Stomach (tissue), 9 donors: Measurements from ENCODE around the gene RPL28. TPM values are rescaled to one million over a fixed set of nuclear protein-coding genes. Genes with fewer than 3 reads are reported as not detected.
A peak's percentile ranks its signal among the peaks of the same experiment; 100 is the strongest.

ENCODE experiments used
- DNase-seq, 2 donors: peaks; one replicate each; pipeline versions ENCODE4 v3.0.0 to v3.0.0-alpha.2; 2013 to 2019
- H3K27ac ChIP-seq, 5 donors: fragments of 200-600 bp in 4 of 5; sonication (generic) in 4 of 5; one replicate each; pipeline ENCODE4 v1.5.1; 2013 to 2019; ENCODE audit warnings: mild to moderate bottlenecking in 1 of 5, moderate library complexity in 1 of 5
- H3K27me3 ChIP-seq, 3 donors: fragments of 200-600 bp; sonication (generic); one replicate each; pipeline ENCODE4 v1.5.1; 2017 to 2019; ENCODE audit warnings: mixed run types in 1 of 3
- H3K36me3 ChIP-seq, 4 donors: fragments of 200-600 bp; sonication (generic); 1 replicate in 3 of 4; 2 replicates in 1 of 4; pipeline ENCODE4 v1.5.1; 2016 to 2019
- H3K4me1 ChIP-seq, 4 donors: fragments of 200-600 bp; sonication (generic); one replicate each; pipeline ENCODE4 v1.5.1; 2016 to 2019
- H3K4me3 ChIP-seq, 4 donors: fragments of 200-600 bp; sonication (generic) in 3 of 4; one replicate each; pipeline ENCODE4 v1.5.1; 2016 to 2019; ENCODE audit warnings: mild to moderate bottlenecking in 1 of 4
- H3K9me3 ChIP-seq, 4 donors: fragments of 200-600 bp; sonication (generic); one replicate each; pipeline ENCODE4 v1.5.1; 2016 to 2019
- EP300 ChIP-seq: sonication (generic); formaldehyde crosslinking; IDR thresholded peaks from one replicate; pipeline ENCODE4 v1.6.1; 2017; ENCODE audit warnings: antibody characterized with exemption
- POLR2A ChIP-seq, 4 donors: fragments of 450-650 bp; IDR thresholded peaks; one replicate each; pipeline ENCODE4 v1.6.1; 2016; ENCODE audit warnings: antibody characterized with exemption in 4 of 4, control low read depth in 2 of 4, mild to moderate bottlenecking in 1 of 4, moderate library complexity in 1 of 4
- POLR2AphosphoS5 ChIP-seq, 3 donors: sonication (generic); formaldehyde crosslinking; IDR thresholded peaks; one replicate each; pipeline ENCODE4 v1.6.1; 2016; ENCODE audit warnings: antibody characterized with exemption in 3 of 3
- WGBS, 5 donors: extraction: QIAGEN DNeasy Blood & Tissue Kit in 3 of 5; methylation state at CpG; one replicate each; pipeline versions ENCODE4 v1.1.5 to v1.1.7; 2013 to 2018; 5-methylcytosine and 5-hydroxymethylcytosine counted together
- intact Hi-C: fragments of 100-400 bp; cut with DNase I; formaldehyde crosslinking; loops from one replicate; pipeline ENCODE4 v1.15.1; 2023; ENCODE audit warnings: low total_unique reads
- polyA plus RNA-seq, 3 donors: library from polyadenylated mRNA; stranded (reverse); fragments of 200-250 nt; gene quantifications; one replicate each; pipeline ENCODE4 v1.2.3, GENCODE V29; 2013
- total RNA-seq, 5 donors: library from RNA; depleted of rRNA; stranded (reverse); fragments of >200 nt; gene quantifications; one replicate each; pipeline versions ENCODE4 v1.1.0 to v1.2.3, GENCODE V29; 2014 to 2016
- TF ChIP-seq, protein P1 (sequence below), 7 experiments: fragments of 450-650 bp in 4 of 7; fragments of 200-600 bp in 3 of 7; sonication (generic) in 3 of 7; IDR thresholded peaks; one replicate each; pipeline ENCODE4 v1.5.1; 2016 to 2019; ENCODE audit warnings: antibody characterized with exemption in 7 of 7, control low read depth in 2 of 7, mild to moderate bottlenecking in 1 of 7
- donor health status: healthy with polysubstance abuse.
- donor health status: Bipolar disorder and iron deficiency.
- donor health status: healthy.

The RPL28 gene
- total and polyA plus RNA-seq, 8 donors: 47.5 to 2,388 (median 624) TPM

DNA sequence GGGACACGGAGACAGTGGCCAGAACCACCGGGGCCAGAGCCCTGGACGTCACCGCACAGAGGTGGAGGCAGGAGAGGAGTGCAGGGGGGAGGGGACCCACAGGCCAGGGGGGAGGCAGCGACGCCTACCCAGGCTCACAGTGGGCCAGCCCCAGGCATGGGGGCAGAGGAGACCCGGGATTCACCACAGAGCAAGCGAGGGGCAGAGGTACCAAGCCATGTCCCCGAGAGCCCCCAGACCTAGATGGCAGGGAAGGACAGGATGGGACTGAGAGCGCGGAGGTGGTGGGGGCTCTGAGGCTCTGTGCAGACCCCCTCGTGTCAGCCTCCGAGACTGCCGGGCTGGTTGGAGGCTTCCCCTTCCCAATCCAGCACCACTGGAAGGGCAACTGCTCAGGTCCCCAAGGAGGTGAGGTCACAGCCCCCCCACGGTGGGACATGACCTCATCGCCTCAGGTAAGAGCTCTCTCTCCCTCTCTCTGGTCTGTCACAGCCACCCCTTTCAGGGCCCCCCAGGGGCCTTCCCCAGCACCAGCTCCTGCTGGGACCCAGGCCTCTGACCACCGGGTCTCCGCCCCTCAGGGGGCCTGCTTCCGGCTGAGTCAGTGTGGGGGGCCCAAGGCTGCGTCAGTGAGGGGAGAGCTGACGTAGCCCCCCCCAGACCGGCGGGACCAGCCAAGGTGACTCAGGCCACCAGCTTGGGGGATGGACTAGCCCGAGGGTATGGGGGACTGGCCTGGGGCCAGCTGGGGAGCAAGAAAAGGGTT lies 13.2 kb upstream of the RPL28 start:
- H3K27me3 ChIP-seq: peaks cover 26 to 100% (median 96%) of the 10 kb centered on the region in 3 donors
- intact Hi-C loops: no loop called here

DNA sequence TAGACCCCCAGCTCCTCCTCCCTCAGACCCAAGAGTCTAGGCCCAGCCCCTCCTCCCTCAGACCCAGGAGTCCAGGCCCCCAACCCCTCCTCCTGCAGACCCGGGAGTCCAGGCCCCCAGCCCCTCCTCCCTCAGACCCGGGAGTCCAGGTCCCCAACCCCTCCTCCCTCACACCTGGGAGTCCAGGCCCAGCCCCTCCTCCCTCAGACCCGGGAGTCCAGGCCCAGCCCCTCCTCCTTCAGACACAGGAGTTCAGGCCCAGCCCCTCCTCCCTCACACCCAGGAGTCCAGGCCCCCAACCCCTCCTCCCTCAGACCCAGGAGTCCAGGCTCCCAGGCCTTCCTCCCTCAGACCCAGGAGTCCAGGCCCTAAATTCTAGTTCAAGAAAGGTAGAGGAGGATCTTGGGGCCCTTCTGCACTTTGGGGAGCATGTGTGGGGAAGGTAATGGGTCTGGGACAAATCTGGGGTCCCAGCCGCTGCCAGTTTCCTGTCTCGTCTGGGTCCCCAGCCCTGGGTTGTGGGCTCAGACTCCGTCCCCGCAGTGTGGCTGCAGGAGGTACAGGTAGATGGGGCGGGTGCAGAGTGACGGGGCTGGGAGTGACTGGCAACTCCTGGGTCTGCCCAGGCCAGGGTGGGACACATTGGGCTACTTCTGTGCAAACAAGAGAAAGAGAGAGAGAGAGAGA lies 12.3 kb upstream of the RPL28 start:
- TF ChIP-seq POLR2A (IDR thresholded peaks at IDR 0.05) (no peak), EP300 (no peak)
- WGBS, 5 donors: 27 to 61% (median 34%) methylated on average over 7 to 9 of the region's 9 CpGs
- Histone ChIP-seq H3K9me3 (no peaks in the 10 kb centered on the region), H3K27me3 (peaks cover 19 to 100% (median 93%) of the 10 kb centered on the region in 3 donors), H3K4me1 (peaks cover 22 to 53% (median 31%) of the 10 kb centered on the region in 4 donors), H3K27ac (peak overlapping the region in 1 of 5 donors; percentile 26), H3K4me3 (no peak overlapping the region), H3K36me3 (no peaks in the 10 kb centered on the region)
- no peak for DNase-seq
- intact Hi-C loops: no loop called here

More for the DNA sequence above, 13.2 kb upstream of the RPL28 start:
- H3K27ac ChIP-seq: no peak overlapping the region
- H3K4me1 ChIP-seq: peaks cover 22 to 47% (median 28%) of the 10 kb centered on the region in 4 donors
- 30 to 46% (median 31%) methylated on average over 17 to 24 of the region's 24 CpGs for WGBS, 5 donors
- TF ChIP-seq, protein P1, sequence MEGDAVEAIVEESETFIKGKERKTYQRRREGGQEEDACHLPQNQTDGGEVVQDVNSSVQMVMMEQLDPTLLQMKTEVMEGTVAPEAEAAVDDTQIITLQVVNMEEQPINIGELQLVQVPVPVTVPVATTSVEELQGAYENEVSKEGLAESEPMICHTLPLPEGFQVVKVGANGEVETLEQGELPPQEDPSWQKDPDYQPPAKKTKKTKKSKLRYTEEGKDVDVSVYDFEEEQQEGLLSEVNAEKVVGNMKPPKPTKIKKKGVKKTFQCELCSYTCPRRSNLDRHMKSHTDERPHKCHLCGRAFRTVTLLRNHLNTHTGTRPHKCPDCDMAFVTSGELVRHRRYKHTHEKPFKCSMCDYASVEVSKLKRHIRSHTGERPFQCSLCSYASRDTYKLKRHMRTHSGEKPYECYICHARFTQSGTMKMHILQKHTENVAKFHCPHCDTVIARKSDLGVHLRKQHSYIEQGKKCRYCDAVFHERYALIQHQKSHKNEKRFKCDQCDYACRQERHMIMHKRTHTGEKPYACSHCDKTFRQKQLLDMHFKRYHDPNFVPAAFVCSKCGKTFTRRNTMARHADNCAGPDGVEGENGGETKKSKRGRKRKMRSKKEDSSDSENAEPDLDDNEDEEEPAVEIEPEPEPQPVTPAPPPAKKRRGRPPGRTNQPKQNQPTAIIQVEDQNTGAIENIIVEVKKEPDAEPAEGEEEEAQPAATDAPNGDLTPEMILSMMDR (IDR thresholded peaks at IDR 0.05): no peak
- no peak for TF ChIP-seq POLR2A (IDR thresholded peaks at IDR 0.05)
- TF ChIP-seq EP300: no peak
- no peak for TF ChIP-seq POLR2AphosphoS5 (IDR thresholded peaks at IDR 0.05)
- DNase-seq: no peak
- H3K4me3 ChIP-seq: no peak overlapping the region
- H3K9me3 ChIP-seq: no peaks in the 10 kb centered on the region
- H3K36me3 ChIP-seq: no peaks in the 10 kb centered on the region

DNA sequence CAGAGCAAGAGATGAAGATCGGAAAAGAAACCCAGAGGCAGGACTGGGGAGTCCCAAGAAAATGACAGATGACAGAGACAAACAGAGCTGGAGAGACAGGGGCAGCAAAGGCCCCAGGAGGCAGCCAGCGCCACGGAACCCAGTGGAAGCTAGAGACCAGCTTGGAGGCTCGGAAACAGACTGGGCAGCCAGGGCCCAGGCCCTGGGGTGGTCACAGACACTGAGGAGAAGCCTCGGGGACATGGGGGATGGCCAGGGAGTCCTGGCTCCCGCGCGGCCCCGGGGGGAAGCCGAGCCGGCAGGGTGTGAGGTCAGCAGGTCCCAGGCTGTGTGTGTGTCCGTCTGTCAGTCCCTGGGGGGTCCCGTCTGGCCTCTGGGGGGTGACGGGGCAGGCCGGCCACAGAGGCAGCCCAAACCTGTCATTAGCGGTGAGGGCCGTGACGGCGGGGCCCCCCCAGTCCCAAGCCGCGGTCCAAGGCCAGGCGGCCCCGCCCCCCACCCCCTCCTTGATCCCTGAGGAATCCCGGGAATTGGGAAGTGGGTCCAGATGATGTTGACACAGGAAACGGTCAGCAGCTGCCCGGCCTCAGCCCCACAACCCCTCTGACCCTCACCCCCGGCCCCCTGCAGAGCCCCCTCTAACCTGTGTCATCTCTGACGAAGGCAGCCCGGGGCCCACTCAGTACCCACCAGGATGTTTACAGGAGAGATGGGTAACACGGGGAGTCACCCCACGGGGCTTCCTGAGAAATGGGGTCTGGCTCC lies 11.6 kb upstream of the RPL28 start:
- TF ChIP-seq, protein P1 (IDR thresholded peaks at IDR 0.05): no peak
- TF ChIP-seq POLR2A (IDR thresholded peaks at IDR 0.05) (no peak), EP300 (no peak), POLR2AphosphoS5 (IDR thresholded peaks at IDR 0.05) (no peak)
- intact Hi-C loops: no loop called here
- Histone ChIP-seq H3K27me3 (peaks cover 17 to 94% (median 85%) of the 10 kb centered on the region in 3 donors), H3K4me1 (peaks cover 18 to 46% (median 25%) of the 10 kb centered on the region in 4 donors), H3K4me3 (no peak overlapping the region), H3K9me3 (no peaks in the 10 kb centered on the region), H3K36me3 (no peaks in the 10 kb centered on the region), H3K27ac (peak overlapping the region in 1 of 5 donors; percentile 26)
- DNase-seq: peak in 1 of 2 donors; percentile 54
- 3 to 23% (median 10%) methylated on average over 8 to 31 of the region's 31 CpGs for WGBS, 5 donors

DNA sequence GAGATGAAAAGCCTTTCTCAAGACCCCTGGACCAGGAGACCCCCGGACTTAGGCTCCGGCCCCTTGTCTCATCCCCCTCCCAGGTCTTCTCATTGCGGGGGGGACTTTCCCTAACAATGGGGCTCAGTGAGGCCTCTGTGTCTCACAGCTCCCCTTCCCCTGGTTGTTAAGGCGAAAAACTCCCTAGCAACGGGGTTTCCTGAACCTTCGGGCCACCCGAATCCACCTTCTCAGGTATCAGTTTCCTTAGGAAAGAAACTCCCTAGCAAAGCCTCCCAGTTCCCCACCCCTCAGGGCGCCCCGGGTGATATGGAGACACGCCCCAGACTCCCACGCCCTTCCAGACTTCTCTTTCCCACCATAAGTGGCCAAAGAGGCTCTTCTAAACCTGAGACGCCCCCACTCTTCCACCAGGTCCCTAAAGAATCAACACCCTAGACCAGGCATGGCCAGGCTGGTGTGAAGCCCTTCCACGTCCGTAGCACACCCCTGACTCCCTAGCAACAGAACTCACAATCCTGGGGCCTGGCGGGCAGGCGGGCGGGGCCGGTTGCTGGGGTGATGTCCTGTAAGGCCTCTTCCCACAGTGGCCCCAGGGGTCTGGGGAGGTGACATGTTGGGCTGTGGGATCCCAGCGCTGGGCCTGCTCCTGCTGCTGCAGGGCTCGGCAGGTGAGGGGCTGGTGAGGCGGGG lies 9.3 kb upstream of the RPL28 start, which contains the start of gene TMEM190:
Gene TMEM190 (plus strand): TSS at position 586 of the 693 bp plus-strand sequence. CDS start 28 bp downstream, at position 614.
- peaks cover 6 to 33% (median 12%) of the 10 kb centered on the region in 4 donors for H3K4me1 ChIP-seq
- TF ChIP-seq POLR2AphosphoS5 (IDR thresholded peaks at IDR 0.05) (no peak), EP300 (no peak), POLR2A (IDR thresholded peaks at IDR 0.05) (no peak)
- TF ChIP-seq, protein P1 (IDR thresholded peaks at IDR 0.05): no peak
- peak in 1 of 2 donors; percentile 75 for DNase-seq
- peaks cover 8 to 72% (median 63%) of the 10 kb centered on the region in 3 donors for H3K27me3 ChIP-seq
- no peak within 1 kb of the TSS for H3K4me3 ChIP-seq
- intact Hi-C loops: no loop called here
- no peaks in the 10 kb centered on the region for H3K36me3 ChIP-seq
- no peaks in the 10 kb centered on the region for H3K9me3 ChIP-seq
- H3K27ac ChIP-seq: no peak within 1 kb of the TSS
- WGBS, 5 donors: 24 to 48% (median 32%) methylated on average over 14 to 21 of the region's 21 CpGs
